ENCODE results near the gene ADRA1B.

Gene ADRA1B

GRCh38 chr5:160021831-160022446, 105.7 kb downstream of the ADRA1B start:
- DNase-seq, result peak; percentile 82
